CD4-positive, alpha-beta T cell treated with Interleukin-4 for 1 hour (primary cell): ENCODE data around the gene OTOG.

ENCODE experiments used
- DNase-seq, 2 donors: peaks; one replicate each; pipeline ENCODE4 v3.0.0-alpha.2; 2020 to 2022

The OTOG gene, protein sequence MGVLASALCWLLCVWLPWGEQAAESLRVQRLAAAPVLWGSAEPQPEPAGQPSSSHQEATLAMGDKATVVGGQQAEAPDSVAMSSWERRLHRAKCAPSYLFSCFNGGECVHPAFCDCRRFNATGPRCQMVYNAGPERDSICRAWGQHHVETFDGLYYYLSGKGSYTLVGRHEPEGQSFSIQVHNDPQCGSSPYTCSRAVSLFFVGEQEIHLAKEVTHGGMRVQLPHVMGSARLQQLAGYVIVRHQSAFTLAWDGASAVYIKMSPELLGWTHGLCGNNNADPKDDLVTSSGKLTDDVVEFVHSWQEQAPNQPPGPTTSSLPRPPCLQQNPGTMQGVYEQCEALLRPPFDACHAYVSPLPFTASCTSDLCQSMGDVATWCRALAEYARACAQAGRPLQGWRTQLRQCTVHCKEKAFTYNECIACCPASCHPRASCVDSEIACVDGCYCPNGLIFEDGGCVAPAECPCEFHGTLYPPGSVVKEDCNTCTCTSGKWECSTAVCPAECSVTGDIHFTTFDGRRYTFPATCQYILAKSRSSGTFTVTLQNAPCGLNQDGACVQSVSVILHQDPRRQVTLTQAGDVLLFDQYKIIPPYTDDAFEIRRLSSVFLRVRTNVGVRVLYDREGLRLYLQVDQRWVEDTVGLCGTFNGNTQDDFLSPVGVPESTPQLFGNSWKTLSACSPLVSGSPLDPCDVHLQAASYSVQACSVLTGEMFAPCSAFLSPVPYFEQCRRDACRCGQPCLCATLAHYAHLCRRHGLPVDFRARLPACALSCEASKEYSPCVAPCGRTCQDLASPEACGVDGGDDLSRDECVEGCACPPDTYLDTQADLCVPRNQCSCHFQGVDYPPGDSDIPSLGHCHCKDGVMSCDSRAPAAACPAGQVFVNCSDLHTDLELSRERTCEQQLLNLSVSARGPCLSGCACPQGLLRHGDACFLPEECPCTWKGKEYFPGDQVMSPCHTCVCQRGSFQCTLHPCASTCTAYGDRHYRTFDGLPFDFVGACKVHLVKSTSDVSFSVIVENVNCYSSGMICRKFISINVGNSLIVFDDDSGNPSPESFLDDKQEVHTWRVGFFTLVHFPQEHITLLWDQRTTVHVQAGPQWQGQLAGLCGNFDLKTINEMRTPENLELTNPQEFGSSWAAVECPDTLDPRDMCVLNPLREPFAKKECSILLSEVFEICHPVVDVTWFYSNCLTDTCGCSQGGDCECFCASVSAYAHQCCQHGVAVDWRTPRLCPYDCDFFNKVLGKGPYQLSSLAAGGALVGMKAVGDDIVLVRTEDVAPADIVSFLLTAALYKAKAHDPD (N-terminal part only)

DNA sequence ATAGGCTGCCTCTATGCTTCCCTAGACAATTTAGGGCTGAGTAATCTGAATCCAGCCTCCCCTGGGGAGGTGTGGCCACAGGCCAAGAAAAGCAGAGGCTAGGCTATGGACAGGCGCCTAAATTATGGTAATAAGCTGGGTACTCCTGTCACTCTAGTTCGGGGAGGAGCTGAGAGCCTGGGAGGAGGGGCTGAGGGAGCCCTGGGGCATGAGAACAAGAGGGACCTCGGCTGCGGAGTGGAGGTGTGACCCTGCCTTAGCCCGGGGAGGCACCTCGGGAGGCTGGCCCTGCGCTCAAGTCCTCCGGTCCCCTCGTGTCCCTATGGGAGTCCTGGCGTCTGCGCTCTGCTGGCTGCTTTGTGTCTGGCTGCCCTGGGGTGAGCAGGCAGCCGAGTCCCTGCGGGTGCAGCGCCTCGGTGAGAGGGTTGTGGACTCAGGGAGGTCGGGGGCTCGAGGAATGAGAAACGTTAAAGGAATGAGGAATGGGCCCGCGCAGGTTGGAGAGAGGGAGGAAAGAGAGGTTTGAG lies at the start of gene OTOG:
Gene OTOG, plus strand, starts transcription at position 209 of the 527 bp plus-strand sequence. Its CDS starts 114 bp downstream, at position 323.
- DNase-seq, result no peak

DNA sequence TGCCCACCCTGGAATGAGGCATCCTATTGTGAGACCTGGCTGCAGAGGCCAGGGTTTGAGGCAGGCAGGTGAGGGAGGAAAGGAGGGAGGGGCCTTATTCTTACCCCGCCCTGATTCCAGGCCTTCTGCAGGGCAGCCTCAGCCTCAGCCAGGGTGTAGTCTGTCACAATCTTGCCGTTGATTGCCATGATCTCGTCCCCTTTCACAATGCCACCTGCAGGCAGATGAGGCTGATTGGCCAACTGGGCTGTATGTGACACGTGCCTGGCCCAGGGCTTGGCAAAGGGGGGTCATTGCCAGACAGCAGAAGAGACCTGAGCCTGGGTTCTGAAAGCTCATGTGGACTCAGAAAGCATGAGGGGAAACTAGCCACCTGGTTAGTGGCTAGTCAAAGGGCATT lies 49.0 kb upstream of the OTOG start:
- DNase-seq, result no peak

GRCh38 chr11:17498475-17498874 lies 48.6 kb upstream of the OTOG start:
- no peak for DNase-seq

DNA sequence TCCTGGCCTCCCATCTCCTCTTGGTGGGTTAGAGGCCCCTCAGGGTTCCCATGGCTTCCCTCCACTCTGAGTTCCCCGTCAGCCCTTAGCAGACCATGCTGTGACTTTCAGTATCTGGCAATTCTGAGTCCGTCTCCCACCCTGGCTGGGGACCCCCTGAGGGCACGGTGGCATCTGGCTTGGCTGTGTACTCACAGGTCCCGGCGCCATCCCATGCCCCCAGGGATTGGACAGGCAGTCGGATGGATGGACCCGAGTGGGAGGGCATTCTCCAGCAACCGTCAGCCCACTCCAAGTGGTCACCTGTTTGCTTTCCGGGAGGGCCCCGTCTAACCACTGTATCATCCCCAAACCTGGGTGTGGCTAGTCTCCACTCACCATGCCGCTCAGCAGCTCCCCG lies 46.4 kb upstream of the OTOG start:
- no peak for DNase-seq

- no peak for DNase-seq
These were observed 44.4 kb upstream of the OTOG start for GRCh38 chr11:17502630-17503029.

DNA sequence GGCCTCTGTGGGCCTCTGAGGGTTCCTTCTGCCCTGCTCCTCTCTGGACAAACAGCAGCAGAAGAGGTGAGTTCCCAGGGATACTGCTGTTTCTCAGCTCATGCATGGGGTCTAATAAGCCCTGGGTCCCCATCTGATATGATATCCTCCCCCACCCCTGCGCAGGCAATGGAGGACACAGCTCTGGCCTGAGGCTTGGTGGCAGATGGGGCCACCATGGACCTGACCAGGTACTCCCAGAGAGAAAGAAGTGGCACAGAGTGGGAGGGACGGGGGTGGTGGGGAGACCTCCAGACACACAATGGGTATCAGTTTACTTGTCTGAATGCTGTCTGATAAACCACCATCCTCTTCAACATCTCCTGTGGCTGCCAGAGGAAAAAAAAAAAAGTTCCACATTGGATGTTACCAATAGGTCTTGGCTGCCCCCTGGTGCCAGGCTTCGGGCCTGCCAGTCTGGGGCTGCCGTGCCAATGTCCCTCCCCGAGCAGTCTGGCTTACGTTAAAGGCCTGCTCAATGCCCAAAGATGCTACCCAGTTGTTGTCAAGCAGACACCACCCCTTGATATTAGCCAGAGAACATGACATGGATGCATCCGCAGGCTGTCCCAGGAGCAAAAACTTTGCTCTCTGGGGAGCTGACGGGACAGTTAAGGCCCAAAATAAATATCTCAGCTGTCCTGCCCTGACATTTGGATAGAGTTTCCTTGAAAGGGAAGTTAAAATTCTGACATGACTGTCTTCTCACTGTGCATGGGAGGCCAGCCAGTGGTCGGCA lies 42.5 kb upstream of the OTOG start:
- peak; percentile 66 to 72 for DNase-seq

DNA sequence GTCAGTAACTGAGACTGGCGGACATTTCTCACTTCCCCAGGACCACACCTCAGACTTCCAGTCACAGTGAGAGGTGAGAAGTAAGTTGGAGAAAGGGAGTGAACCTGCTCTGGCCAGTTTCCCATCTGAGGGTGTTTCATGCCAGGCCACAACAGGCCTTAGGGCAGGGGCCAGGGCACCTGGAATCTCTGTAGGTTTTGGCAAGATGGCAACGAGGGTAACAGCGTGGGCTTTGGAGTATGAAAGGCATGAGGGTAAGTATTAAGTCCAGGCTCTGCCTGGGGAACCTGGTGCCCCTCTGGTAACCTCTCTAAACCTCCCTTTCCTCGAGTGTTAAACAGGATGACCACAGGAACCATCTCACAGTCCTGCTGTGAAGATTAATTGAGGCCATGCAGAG lies 41.9 kb upstream of the OTOG start:
- DNase-seq, result no peak

GRCh38 chr11:17506314-17506713 lies 40.7 kb upstream of the OTOG start:
- DNase-seq, result no peak

GRCh38 chr11:17506942-17507341 lies 40.1 kb upstream of the OTOG start:
- no peak for DNase-seq

DNA sequence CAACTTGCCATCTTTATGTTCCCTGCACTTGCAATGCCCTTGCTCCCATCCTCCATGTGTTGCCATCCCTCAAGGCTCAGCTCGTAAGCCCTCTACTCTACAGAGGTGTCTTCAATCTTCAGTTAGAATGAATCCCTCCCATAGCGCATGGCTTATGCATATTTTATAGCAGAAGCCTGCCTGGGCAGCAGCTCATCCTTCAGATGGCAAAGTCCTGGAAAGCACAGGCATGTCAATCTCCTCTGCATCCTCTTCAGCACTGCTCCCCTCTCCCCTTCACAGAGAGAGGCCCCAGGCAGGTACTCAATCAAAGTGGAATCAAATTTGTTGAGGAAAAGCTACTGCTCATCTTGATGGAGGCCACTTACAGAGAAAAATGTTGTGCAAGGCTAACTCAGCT lies 39.3 kb upstream of the OTOG start:
- no peak for DNase-seq

DNA sequence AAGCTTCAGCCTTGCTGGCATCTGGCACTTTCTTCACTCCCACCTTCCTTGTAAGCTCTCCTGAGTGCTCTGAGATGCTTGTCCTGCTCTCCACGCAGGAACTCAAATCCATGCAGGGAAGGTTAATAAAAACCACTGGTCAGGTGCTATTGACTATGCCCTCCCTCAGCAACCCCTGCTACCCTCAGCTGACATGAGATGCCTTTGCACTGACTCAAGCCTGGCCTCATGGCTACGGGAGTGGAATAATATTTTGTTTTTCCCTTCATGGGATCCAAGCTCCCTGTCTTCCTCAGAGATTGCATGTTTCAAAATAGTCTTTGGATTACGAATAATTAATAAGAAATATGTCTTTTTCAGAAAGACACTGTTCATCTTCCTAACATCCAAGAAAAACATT lies 38.8 kb upstream of the OTOG start:
- no peak for DNase-seq

- no peak for DNase-seq
These were observed 38.3 kb upstream of the OTOG start for GRCh38 chr11:17508791-17509190.

DNA sequence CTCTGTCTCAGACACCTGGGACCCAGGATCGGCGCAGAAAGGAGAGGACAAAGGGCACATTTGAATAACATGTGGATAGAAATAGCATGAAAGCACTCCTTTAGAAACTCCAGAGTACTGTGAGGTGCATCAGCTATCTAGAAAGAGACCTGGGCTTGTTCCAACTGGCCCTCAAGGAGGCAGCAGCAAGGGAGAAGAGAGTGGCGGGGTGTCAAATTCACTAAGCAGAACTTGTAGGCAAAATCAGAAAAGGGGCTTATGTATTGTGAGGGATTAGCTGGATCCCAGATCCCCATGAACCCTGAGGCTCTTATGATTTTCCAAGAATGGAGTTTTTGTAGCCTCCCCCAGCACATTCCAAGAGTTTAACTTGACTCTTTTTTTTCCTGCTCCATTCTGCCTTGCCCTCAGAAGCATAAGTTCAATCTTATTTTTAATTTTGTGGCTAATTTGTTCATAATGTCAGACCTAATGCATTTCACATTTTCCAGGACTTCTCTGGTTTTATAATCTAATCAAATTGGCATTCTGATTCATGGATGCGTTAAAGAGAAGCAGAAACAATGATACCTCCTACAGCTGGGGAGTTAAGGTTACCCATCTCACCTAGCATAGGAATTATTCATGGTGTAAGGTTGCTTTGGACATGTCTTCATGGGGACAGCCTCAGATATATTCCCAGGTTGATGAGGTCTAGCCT lies 36.4 kb upstream of the OTOG start:
- DNase-seq, result no peak

DNA sequence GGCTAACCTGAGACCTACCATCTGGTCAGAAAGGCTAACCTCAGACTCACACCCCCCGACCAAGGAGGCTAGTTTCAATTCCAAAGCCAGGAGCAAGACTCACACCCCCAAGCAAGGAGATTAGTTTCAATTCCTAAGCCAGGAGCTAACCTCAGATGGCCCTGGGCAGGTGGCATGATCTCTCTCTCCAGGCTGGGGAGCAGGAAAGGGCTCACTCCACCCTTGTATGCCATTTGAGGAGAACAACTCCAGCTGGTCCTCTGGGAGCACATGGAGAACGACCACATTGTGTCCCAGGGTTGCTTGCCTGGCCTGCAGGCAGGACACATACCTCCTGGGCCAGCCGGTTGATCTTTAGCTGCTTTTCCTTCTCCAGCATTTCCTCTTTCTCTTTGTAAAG lies 35.5 kb upstream of the OTOG start:
- DNase-seq, result no peak

- no peak for DNase-seq
These were observed 35.0 kb upstream of the OTOG start for GRCh38 chr11:17512101-17512500.

GRCh38 chr11:17513853-17514252 lies 33.2 kb upstream of the OTOG start:
- no peak for DNase-seq

DNA sequence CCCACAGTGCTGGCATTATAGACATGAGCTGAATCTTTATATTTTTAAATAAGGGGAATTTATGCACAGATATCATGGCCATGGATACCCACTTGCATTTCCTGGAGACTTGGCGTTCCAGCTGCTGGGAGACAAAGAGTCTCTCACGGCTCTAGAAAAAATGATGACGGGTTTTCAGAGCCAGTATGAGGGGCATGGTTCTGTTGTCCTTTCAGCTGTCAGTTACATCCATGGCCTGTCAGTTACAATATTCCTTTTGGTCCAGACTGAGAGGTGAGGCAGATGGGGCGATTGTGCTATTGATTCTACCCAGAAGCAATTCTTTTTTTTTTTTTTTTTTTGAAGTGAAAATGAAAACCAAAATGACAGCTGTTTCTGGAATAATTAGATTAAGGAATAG lies 32.6 kb upstream of the OTOG start:
- no peak for DNase-seq

DNA sequence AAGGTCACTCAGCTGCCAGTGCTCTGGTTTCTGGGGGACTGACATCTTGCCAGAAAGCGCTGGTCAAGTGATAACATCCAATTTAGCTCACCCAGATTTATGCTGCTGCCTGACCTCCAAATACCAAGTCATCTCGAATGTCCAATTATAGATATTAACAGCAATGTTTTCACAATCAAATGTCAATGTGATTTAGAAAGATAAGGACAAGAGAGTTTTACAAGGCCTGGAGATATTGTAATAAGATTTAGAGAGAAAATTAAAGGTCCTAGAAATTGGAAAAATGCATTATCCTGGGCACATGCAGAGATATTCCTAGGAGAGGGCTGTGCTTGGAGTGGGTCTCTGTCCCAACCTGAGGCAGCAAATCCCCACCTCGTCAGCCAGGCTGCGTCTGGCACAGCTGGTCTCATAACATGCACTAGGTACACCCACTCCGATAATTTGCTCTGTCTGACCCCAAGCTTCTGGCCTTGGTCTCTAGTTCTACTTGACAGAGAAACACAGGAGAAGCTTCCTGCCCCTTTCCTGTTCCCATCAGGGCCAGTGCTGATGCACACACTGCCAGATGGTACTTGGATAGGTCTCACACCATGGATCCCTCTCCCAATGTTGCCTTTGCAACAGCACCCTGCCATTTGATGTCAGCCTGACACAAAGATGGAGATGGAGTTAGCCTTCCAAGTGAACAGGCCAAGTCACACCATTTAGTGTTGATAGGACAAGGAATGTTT lies 31.4 kb upstream of the OTOG start:
- DNase-seq, result no peak

DNA sequence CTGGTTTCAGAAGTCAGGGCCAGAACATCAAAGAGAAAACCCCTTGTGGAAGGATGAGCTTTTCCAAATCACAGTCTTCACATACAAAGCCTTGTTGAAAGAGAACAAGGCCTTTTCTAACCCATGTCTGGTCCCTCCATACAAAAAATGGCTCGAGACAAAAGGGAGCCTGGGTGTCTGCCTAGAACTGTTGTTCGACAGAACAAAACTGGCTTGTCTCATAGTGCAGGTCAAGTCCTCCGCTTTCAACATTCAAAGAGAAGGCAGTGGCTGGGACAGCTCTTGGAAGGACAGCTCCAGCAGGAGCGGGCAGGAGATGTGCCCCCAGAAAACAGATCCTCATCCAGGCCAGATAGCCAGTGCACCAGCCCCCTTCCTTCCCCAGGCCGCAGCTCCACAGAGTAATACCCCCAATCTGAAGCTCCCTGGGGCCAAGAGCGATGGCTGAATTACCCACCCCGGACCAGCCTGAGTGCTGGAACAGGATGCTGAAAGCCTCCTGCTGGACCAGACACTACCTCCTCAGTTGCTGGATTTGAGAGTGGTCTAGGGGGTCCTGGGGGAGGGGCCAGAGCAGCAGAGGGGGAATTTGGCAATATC lies 30.4 kb upstream of the OTOG start:
- DNase-seq, result no peak

GRCh38 chr11:17517186-17517585 lies 29.9 kb upstream of the OTOG start:
- no peak for DNase-seq
